Fibroblast of peridontal ligament (primary cell): ENCODE results near the gene LURAP1L.
A peak's percentile ranks its signal among the peaks of the same experiment; 100 is the strongest.

Experiments used
- DNase-seq: peaks from one replicate; pipeline ENCODE4 v3.0.0-alpha.2; 2010; ENCODE audit errors: extremely low read depth

LURAP1L gene, protein sequence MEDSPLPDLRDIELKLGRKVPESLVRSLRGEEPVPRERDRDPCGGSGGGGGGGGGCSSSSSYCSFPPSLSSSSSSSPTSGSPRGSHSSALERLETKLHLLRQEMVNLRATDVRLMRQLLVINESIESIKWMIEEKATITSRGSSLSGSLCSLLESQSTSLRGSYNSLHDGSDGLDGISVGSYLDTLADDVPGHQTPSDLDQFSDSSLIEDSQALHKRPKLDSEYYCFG

DNA sequence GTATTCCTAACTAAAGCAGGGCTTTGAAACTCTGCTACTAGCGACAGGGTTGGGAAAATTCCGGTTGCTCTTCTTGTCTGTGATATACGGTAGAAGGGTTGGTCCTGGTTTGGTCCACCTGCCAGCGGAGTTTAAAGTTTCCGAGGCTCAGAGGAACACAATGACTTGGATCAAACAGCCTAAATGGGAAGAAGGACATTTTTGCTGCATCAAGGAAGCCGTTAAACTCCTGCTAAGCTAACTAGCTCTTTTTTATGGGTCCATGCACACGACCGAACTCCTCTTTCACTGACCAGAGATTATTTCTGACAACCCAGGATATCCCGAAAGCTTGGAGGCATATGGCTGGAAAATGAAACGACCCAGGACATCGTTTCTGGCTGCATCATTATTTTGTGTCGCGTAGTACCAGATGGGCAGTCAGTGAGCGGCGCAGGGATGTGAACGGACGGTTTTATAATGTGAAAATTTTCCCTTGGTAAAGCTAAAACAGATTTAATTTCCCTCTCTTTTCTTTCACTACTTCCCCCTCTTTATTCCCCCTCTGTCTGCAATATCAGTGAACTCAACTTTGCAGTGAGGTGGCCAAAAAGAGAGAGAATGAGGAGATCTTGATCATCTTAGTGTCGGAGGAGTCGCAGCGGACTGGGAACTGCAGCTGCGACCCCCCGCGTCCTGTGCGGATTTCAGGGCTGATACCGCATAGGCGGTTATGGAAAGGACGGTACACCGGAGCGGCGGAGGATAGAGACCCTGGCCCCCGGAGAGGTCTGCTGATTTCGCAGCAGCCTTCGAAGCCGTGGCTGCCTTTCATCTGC, at the start of gene LURAP1L:
Gene LURAP1L (plus strand): TSS at position 160 of the 818 bp plus-strand sequence. CDS start 696 bp downstream, outside the sequence.
- peak; percentile 93 for DNase-seq

DNA sequence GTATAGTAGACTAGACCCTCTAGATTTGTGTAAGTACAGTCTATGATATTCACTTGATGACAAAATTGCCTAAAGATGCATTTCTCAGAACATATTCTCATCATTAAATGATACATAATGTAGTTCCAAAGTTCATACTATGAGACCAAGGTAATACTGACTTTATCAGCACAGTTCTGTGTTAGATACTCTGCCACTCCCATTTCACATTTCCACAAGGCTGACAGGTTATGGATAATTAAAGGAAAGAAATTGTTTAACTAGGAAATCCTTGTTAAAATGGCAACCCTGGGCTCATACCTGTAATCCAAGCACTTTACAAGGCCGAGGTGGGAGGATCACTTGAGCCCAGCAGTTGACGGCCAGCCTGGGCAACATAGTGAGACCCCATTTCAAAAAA, 48.0 kb upstream of the LURAP1L start:
- no peak for DNase-seq

DNA sequence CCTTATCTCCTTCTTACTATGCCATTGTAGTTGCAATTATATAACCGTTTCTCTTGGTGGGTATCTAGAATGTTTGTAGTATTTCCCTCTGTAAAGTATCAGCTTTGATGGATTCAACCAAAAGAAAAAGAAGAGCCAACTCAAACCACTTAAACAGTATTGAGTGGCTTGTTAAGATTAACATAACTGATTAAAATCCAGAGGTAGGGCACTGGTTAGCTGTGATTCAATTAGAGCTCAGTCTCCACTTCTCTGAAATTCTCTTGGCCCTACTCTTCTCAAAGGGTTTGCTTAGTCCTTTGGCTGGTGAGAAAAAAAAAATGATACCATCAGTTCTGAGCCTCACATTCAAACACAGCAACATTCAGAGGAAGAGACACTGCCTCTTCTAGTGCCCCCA, 44.6 kb upstream of the LURAP1L start:
- DNase-seq = no peak

DNA sequence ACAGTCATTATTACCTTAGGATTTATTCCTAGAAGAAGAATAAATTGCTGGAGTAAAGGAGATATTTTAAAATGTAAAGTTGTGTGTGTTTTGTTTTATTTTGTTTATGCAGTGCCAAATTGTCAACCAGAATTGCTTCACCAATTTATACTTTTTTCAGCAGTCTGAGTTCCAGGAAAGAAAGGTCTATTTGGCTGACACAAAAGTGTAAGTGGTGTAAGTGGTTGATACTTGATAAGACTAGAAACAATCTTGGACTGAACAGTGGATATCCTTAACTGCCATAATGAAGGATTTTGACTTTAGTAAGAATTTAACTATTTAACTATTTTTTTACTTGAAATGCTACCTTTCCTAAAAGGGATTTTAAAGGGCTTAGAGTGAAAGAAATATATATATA, 43.9 kb upstream of the LURAP1L start:
- no peak for DNase-seq

DNA sequence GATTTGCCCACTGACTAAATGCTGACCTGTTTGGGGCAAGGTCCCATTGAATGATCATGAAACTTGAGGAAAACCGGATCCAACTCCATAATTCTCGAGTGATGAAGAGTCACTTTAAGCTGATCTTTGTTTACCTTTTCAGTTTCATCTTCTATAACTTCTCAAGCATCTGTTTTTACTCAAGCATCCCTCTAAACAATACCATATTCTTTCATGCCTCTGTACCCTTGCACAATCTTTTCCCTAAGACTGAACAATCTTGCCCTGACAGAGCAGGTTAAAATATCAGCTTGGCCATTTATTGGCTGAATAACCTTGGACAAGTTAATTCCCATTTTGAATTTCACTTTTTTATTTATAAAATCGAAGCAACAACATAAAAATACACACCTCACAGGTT, 41.8 kb upstream of the LURAP1L start:
- DNase-seq = peak; percentile 61

DNA sequence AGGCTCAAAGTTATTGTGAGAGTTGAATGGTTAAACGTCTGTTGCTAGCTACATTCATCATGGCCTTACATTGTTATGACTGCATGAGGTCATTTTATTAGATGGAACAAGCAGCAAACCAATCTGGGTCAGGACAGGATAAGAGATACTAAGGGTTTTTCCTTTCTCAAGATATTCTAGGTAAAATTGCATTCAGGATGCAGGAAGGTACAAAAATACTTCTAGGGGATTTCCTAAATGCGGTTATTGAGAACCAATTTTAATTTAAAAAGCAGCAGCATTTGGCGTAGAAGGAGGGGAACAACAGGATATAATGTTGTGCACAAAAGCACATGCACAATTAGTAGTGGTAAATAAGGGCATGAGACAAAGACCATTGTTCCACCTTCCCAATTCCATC, 39.2 kb upstream of the LURAP1L start:
- DNase-seq = no peak

DNA sequence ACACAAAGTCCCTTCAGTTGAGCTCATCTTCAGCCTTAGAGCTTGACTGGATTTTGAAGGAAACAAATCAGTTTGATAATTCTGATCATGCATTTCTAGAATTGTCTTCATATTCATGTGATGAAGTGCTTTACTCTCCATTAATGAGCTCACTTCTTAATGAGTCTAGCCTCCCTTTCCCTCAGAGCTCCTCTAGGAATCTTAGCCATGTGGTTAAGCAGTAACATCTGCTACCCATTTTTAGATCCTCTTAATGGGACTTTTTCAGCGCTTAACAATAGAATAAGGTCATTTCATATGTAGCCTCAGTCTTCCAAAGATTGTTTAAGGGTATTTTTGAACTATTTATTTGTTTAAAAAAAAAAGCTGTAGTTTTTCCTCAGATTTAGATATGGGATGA, 36.9 kb upstream of the LURAP1L start:
- DNase-seq = peak; percentile 15

DNA sequence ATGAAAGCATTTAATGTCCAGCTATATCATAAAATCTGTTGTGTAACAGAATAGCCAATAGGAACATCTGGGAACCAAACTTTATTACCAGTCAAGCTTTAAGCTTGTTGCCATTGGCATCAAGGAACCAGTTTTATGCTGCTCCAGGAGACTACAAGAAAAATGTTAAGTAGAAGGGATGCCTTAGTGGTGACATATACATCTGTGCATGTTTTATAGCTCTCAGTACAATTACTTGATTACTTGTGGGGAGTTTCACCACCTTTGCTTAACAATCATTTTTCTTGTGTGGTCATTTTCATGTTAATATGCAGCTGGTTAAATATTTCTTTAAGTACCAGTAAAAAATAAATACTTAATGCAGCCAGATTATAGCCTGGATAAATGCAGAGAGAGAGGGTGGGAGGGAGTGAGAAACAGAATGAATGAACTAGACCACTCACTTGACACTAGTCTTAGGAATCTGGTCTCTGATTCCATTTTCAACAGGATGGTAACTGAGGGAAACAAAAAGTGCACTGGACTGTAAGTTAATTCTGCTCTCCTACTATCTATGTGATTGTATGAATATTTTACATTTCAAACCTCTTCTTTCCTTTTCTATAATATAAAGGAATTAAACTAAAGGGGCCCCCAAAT, 35.7 kb upstream of the LURAP1L start:
- peak; percentile 52 for DNase-seq

DNA sequence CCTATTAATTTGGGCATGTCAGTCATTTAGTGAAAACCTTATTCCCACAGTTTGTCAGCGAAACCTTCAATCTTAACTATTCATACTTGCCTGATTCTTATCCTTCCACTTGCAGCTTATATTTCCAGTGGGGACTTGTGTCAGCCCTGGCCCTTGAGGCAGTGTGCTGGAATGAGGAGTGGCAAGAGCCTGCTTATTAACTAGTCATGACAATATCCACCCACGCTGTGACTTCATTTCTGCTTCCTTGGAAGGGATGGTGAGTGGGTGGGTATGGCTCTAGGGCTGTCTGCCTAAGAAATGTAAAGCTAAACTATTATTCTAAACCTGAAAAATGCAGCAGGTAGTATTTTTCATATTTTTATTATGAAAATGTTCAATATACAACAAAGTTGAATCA, 34.0 kb upstream of the LURAP1L start:
- no peak for DNase-seq

DNA sequence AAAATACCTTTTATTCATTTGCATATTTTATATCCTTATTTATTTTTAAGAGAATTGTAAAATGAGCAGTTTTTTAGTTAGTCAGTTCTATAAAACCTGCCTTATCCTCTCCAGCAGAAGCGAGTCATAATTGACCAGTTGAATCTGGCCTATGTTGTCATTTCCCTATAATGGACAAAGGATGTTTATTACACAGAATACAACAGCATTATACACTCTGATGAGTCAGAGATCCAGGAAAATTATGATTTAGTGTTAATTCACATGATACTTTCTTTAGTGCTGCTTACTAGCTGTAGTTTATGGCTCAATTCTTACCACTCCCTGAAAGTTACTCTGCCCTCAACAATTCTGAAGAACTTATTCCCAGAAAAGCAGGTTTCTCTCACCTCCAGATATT, 26.8 kb upstream of the LURAP1L start:
- DNase-seq = peak; percentile 64

DNA sequence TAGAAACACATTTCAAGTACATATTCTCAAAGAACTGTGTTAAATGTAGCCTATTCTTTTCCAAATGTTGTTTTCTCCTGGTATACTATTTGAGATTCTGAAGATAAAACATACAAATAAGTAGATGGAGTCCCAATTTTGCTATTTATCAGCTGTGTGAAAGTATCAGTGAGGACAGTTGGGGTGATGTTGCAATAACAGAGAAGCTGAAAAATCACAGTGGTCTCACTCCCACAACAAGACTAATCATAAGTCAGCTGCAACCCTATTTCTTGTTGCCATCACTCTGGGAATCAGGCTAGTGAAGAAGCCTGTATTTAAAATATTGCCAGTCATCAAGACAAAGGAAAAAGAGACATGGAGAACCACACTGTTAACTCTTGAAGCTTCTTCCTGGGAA, 25.9 kb upstream of the LURAP1L start:
- DNase-seq = no peak

DNA sequence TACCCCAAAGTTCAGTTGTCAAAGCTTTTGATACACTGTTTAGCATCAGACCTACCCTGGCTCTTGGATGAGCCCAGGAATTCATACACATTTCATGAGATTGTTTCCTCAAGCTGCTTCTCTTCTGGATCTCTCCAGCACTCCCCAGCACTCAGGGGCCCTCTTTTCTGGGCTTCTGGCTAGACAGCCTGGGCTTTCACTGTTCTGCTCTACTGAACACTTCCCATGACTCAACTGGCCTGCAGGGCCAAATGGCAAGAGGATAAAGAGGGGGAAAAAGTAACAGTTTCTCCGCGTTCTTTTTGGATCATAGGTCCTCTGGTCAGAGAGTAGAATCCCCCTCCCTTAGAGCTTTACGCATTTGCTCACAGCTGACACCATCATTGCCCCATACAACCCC, 20.9 kb upstream of the LURAP1L start:
- no peak for DNase-seq

DNA sequence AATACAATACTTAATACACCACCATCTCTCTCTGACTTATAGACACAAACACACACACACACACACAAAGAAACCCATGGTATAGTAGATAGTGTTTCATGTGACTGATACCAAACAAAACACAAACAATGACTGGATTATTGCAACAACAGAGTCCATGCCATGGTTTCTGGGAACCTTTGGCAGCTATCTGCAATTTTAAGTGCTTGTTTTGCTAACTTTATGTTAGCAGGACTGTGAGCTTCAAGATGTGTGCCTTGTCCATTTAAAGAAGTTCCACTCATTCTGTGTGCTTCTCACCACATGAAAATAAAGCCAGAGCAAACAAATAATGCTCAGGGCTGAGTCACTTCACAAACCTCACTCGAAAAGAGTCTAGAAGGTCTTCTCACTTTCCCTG, 15.1 kb upstream of the LURAP1L start:
- DNase-seq = peak; percentile 83

DNA sequence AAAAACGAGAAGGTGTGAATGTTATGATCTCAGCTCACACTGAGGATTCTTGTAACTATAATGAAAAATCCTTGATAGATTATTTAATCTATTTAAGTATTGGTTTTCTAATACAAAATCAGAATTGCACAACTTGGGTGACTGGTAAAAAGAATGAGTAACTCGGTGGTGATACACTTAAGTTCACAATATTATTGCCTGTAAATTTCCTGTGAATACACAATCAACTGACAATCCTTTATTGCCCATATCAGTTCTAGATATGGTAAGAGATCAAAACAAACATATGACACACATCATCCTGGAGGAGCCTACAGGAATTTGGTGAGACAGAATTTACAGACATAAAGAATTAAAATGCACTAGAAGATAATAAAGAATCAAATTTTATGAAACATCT, 14.1 kb upstream of the LURAP1L start:
- DNase-seq = no peak

DNA sequence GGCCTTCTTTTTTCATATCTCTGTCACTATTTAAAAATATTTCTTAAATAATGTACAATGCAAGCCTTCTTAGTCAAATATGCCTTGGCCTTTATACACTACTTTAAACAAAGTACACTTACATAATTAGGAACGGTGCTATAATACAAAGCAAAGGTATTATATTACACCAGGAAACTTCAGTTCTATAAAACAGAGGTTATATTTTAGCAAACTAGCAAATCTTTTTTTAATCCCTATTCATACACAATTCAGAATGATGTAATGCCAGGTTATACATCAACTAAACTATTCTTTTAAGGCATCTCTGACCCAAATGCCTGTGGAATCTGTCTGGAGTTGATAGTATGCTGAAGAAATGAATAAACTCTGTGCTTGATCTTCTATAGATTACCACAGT, 10.7 kb upstream of the LURAP1L start:
- no peak for DNase-seq

DNA sequence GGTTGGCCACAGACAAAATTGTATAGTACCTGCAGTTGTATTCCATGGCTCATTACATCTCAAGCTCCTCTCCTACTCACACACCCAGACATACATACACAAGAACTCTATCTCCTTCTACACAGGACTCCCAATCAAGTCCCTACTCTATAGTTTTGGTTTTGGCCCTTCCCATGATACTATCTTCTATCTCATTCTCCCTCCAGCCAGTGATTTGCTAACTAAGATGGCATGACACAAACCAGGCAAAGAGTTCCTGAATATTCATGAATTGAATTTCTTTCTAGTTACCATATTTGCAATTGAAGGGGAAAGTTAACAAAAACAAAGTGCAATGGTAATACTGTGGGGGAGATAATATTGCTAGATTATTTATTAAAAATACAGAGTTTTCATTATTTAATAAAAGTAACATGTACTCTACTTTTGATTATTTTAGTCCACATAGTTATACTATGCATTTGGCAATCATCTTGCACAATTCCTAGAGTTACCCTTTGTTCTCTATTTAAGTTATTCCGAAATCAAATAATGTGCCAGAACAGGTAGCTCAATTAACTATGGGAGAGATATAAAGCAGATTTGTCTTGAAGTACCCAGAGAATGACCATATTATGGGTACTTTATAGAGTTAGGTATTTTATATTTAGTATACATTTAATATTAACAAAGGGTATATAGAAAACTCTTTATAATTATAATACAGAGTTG, 9.6 kb upstream of the LURAP1L start:
- no peak for DNase-seq

DNA sequence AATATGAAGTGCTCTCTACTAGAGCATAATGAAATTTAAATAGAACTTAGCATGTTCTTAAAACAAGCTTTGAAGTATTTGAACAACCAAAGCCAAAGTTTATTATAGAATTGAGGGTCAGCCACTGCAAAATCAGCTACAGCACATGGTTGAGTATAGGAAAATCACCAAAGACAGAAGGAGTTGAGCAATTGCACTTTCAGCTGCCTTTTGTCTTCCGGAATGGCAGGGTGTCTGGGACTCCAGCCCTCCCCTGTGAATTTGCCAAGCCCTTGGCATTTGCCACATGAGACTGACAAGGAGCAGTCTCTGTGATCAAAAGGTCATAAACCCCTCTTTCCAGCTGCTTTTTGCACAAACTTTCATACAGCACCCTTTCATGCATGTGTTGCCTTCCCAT, 8.5 kb upstream of the LURAP1L start:
- no peak for DNase-seq

DNA sequence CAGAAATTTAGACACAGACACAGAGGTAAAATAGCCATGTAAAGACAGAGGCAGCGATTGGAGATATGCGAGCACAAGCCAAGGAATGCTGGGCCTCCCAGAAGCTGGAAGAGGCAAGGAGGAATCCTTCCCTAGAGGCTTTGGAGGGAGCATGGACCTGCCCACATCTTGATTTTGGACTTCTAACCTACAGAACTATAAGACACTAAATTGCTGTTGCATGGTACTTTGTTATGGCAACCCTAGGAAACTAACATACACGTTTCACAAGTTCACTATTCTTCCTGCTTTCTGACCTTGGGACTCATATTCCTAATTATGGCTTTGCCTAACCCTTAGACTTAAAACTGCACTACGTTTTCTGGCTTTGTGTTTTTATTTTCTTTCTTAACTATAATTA, 4.6 kb upstream of the LURAP1L start:
- DNase-seq = no peak

DNA sequence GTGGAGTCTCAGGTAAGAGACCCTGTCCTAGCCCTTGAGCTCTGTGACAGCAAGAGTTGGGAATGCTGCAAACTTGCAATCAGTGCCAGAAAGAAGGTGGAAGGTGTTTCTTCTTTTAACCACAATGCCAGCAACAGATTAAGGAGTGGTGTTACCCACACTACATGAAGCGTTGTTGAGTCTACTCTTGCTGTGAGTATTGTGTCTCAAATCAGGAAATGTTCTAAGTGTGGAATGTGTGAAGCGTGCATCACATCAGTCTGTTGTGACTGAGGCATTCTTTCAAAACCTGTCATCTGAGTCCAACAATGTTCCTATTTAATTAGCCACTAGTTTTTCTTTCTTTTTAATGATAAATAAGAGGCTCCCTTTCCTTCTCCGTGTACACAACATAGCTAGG, 2.9 kb upstream of the LURAP1L start:
- no peak for DNase-seq

DNA sequence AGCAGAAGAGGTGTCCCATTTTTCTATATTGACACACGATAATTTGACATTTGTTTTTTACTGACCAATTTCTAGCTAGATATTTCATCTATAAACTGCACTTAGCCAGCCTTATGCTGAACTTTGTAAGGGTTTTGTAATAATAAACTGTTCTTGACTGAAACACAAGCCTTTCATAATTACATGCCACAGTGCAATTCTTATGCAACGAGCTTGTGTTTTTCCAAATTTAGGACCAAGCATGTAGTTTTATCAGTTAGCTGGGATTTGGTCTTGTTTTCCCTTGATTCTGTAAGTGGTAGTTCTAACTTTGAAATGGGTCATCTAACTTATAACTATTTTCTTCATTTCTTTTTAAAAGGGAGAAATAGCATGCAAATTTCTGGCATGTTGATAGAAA, 1.3 kb upstream of the LURAP1L start:
- peak; percentile 91 for DNase-seq

DNA sequence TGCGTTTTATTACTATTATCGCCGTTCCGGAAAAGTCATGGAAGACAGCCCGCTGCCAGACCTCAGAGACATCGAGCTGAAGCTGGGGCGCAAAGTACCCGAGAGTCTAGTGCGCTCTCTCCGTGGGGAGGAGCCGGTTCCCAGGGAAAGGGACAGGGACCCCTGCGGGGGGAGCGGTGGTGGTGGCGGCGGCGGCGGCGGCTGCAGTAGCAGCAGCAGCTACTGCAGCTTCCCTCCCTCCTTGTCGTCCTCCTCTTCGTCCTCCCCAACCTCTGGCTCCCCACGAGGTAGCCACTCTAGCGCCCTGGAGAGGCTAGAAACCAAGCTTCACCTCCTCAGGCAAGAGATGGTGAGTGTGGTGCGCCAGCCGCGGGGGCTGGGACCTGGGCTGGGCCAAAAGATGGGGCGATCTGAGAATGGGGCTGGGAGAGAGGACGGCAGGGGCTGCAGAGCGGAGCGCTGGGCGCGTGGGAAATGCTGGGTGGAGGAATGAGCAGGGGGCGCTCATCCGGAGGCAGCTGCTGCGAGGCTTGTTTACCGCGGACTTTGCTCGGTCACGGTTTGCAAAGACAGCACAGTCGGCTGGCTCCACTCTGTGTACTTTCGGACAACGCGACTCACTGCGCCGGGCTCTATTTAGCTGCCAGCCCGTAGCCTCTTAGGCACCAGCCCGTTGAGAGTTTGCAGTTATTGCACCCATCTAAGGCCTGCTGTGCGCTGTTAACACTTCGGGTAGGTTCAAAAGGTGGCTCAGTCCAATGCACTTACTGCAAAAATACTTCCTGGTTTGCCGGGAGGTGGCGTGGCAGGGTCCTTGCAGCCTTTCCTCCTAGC, 1.1 kb downstream of the LURAP1L start:
- DNase-seq = peak; percentile 91
